VCaP (cell line): ENCODE measurements around the gene RIPOR1.

Experiments
- H3K27ac ChIP-seq: fragments of 450-650 bp; 2 replicates; pipeline ENCODE4 v1.5.1; 2017
- TF ChIP-seq, protein P1 (sequence below): fragments of 450-650 bp; conservative IDR thresholded peaks from 2 replicates; pipeline ENCODE4 v1.5.1; 2017; ENCODE audit warnings: mild to moderate bottlenecking, moderate library complexity

Gene RIPOR1

DNA sequence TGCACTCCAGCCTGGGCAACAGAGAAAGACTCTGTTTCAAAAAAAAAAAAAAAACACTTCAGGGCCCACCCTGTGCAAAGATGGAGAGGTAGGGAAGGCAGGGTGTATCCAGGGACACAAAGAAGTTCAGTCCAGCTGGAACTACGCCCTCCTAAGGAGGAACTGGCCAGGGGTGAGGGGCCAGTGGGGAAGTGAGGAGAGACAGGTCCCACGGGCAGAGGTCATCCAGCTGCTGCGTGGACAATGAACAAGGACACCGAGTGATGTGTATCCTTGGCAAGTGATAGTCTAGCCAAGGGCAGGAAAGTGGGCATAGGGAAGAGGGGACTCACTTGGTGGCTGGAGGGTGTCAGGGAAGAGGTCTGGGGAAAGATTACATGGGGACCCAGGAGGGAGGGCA lies 9.4 kb upstream of the RIPOR1 start:
- TF ChIP-seq, protein P1, sequence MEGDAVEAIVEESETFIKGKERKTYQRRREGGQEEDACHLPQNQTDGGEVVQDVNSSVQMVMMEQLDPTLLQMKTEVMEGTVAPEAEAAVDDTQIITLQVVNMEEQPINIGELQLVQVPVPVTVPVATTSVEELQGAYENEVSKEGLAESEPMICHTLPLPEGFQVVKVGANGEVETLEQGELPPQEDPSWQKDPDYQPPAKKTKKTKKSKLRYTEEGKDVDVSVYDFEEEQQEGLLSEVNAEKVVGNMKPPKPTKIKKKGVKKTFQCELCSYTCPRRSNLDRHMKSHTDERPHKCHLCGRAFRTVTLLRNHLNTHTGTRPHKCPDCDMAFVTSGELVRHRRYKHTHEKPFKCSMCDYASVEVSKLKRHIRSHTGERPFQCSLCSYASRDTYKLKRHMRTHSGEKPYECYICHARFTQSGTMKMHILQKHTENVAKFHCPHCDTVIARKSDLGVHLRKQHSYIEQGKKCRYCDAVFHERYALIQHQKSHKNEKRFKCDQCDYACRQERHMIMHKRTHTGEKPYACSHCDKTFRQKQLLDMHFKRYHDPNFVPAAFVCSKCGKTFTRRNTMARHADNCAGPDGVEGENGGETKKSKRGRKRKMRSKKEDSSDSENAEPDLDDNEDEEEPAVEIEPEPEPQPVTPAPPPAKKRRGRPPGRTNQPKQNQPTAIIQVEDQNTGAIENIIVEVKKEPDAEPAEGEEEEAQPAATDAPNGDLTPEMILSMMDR = no peak
- H3K27ac ChIP-seq = no peak overlapping the region

DNA sequence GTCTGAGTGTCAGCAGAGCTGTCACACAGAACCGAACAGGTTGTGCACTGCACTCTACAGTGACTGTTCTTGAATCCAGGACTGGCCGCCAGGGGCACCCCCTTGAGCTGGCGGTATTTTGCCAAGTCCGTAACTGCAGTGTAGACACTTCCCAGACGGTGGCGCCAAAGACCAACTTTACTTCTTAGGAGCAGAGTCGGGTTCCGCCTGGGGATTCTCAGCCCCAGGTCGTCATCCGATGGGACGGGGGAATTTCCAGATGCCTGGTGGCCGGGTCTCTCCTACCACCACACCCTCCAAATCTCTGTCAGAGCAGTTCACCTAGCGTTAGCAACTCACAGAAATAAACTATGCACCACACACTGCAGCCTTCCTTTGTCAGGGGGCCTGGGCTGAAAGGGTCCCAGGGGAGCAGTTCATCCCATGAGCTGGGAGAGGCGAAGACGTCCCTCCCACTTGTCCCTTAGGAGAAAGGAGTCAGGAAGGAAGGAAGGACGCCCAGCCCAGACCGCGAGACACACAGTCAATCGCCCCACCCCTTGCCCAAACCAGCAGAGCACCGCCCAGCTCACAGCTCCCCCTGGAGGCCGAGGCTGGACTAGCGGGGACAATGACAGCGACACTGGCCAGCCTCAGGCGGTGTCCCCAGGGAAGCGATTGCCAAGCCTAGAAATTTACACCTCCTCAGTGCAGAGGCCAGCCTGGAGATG lies 7.4 kb upstream of the RIPOR1 start:
- TF ChIP-seq, protein P1 = peak; percentile 93
- H3K27ac ChIP-seq = peak overlapping the region; percentile 69

DNA sequence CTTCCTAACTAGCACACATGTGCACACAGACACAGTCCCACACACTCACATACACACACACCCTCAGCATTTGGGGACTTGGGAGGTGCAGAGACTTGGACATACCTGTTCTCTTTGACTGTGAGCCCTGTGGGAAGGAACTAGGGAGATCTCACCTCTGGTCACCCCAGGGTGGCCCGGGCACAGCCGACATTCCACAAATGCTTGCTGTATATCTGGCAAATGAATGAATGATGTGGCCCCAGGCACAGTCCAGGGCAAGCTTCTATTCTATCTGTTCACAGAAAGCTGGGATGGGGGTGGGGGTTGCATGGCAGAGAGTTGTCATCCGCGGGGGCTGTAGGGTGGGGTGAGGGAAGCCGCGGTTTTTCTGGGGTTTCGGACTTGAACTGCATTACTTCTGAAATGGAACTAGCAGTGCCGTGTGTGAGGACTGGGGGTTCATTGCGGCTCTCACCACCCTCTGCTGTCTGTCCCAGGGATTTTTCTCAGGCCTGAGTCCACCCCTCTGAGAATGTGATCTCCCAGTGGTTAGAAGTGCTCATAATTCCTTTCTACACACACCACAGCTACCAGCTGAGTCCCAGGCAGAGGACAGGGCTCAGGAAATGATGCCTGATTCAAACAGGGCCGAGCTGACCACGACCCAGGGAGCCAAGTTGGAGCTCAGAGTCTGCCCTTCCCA lies 3.3 kb upstream of the RIPOR1 start:
- peak overlapping the region; percentile 69; the same call in 1 of the 2 replicates for H3K27ac ChIP-seq
- TF ChIP-seq, protein P1 = no peak

GRCh38 chr16:67526149-67526791 lies 2.4 kb upstream of the RIPOR1 start:
- H3K27ac ChIP-seq = no peak overlapping the region; the same call in 1 of the 2 replicates

GRCh38 chr16:67528870-67529581 lies 397 bp downstream of the RIPOR1 start:
- TF ChIP-seq, protein P1 = no peak
- H3K27ac ChIP-seq = peak overlapping the region; percentile 86

More at GRCh38 chr16:67526149-67526791, 2.4 kb upstream of the RIPOR1 start:
- TF ChIP-seq, protein P1 = no peak

DNA sequence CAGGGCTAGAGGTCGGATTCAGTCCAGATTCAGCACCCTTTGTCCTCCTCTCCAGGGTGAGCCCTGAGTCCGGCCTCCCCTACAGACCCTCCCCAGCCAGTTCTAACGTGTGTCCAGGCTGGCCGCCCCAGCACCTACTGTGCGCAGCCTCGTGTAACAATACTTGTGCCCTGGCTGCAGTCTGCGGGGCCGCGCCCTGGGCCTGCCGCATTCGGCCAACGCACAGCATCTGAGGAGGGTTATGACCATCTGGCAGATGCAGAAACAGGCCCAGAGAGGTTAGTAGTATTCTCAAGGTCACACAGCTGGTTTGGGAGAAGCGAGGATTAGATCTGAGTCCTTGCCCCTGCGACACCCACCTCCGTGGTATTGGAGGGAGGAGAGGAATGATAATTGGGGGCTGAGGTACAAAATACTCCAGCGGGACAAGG lies 968 bp downstream of the RIPOR1 start:
- TF ChIP-seq, protein P1 = no peak
- H3K27ac ChIP-seq = peak overlapping the region; percentile 86
